GM21526 (cell line): Measurements from ENCODE around the gene NMT2.

ENCODE experiments used
- ATAC-seq: cut with Tn5 transposase; IDR thresholded peaks from one replicate; pipeline ENCODE4 v1.9.1; 2021; ENCODE audit warnings: moderate library complexity; ENCODE audit not compliant: unreplicated experiment, low FRiP score

The NMT2 gene

GRCh38 chr10:15182540-15183207 is 14.2 kb upstream of the NMT2 start:
- ATAC-seq: no peak

GRCh38 chr10:15181576-15182156 is 13.2 kb upstream of the NMT2 start:
- no peak for ATAC-seq

- ATAC-seq: no peak
These were observed 12.2 kb upstream of the NMT2 start for GRCh38 chr10:15180736-15181135.

- no peak for ATAC-seq
These were observed 7.8 kb upstream of the NMT2 start for GRCh38 chr10:15176269-15176668.

- no peak for ATAC-seq
These were observed 7.1 kb upstream of the NMT2 start for GRCh38 chr10:15175587-15175986.

- no peak for ATAC-seq
These were observed 3.9 kb upstream of the NMT2 start for GRCh38 chr10:15172306-15172840.

- ATAC-seq: no peak
These were observed 1.3 kb upstream of the NMT2 start for GRCh38 chr10:15169555-15170401.

GRCh38 chr10:15168786-15169554 is 477 bp upstream of the NMT2 start:
- peak; percentile 49 for ATAC-seq

- peak; percentile 35 for ATAC-seq
These were observed 842 bp downstream of the NMT2 start for GRCh38 chr10:15167411-15168290.

GRCh38 chr10:15166325-15166724 is 2.2 kb downstream of the NMT2 start:
- ATAC-seq: no peak

- no peak for ATAC-seq
These were observed 5.2 kb downstream of the NMT2 start for GRCh38 chr10:15163253-15163828.

GRCh38 chr10:15158972-15159371 is 9.5 kb downstream of the NMT2 start:
- ATAC-seq: no peak

GRCh38 chr10:15158448-15158847 is 10.0 kb downstream of the NMT2 start:
- ATAC-seq: no peak

GRCh38 chr10:15155978-15156656 is 12.4 kb downstream of the NMT2 start:
- ATAC-seq: no peak

GRCh38 chr10:15152556-15152955 is 15.9 kb downstream of the NMT2 start:
- no peak for ATAC-seq

- no peak for ATAC-seq
These were observed 17.9 kb downstream of the NMT2 start for GRCh38 chr10:15150563-15150962.

GRCh38 chr10:15149042-15149771 is 19.3 kb downstream of the NMT2 start:
- no peak for ATAC-seq
